ENCODE measurements around the gene TTN. TPM values are rescaled to one million over a fixed set of nuclear protein-coding genes. Genes with fewer than 3 reads are reported as not detected.

TTN gene
- total RNA-seq, 2 donors from 2014 or later: 1,330 to 3,257 TPM

DNA sequence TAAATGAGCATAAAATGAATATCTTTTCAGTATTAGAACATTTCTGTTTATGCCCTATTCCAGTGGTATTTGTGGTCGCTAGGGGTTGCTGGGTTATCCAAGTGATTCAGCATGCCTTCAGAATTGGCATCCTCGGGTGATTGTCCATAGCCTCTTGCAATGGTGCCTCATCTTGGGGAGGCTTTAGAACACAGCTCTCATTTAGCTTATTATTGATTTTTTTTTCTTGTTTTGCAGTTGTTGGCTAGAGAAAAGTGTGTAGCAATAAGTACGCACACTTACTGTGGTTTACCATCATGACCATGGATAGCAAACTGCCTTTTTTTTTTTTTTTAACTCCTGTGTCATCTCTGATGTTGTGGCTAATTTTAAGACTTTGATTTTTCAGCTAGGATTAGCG, 293.3 kb downstream of the TTN start:
- H3K4me3 ChIP-seq: no peak overlapping the region
- TF ChIP-seq, protein P1, sequence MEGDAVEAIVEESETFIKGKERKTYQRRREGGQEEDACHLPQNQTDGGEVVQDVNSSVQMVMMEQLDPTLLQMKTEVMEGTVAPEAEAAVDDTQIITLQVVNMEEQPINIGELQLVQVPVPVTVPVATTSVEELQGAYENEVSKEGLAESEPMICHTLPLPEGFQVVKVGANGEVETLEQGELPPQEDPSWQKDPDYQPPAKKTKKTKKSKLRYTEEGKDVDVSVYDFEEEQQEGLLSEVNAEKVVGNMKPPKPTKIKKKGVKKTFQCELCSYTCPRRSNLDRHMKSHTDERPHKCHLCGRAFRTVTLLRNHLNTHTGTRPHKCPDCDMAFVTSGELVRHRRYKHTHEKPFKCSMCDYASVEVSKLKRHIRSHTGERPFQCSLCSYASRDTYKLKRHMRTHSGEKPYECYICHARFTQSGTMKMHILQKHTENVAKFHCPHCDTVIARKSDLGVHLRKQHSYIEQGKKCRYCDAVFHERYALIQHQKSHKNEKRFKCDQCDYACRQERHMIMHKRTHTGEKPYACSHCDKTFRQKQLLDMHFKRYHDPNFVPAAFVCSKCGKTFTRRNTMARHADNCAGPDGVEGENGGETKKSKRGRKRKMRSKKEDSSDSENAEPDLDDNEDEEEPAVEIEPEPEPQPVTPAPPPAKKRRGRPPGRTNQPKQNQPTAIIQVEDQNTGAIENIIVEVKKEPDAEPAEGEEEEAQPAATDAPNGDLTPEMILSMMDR (IDR thresholded peaks at IDR 0.05): no peak
- no peaks in the 10 kb centered on the region for H3K9me3 ChIP-seq
- H3K36me3 ChIP-seq: peaks cover 13% of the 10 kb centered on the region
- DNase-seq (ENCODE audit: low spot score): no peak
- no peak overlapping the region for H3K27ac ChIP-seq
- no peaks in the 10 kb centered on the region for H3K27me3 ChIP-seq
- no peaks in the 10 kb centered on the region for H3K4me1 ChIP-seq

DNA sequence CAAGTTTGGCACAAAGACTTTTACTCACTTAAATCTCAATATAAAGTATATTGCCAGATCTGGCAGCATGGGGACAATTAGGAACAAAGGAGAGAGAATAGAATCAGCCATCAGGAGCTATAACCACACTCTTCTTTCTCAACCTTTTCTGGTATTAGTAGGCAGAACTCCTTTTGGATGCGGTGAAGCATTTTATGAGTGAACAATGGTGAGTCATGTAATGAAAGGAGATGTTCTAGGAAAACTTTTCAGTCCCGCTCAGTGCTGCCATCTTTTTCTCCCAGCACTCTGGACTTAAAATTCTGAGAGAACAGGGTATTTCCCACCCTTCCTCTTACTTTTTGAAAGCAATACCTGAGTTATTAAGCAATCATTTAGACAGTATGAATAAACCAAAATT, 294.7 kb downstream of the TTN start:
- DNase-seq (ENCODE audit: low spot score): no peak
- peaks cover 13% of the 10 kb centered on the region for H3K36me3 ChIP-seq
- TF ChIP-seq, protein P1 (IDR thresholded peaks at IDR 0.05): no peak
- no peaks in the 10 kb centered on the region for H3K27me3 ChIP-seq
- no peak overlapping the region for H3K27ac ChIP-seq
- H3K9me3 ChIP-seq: no peaks in the 10 kb centered on the region
- no peaks in the 10 kb centered on the region for H3K4me1 ChIP-seq
- H3K4me3 ChIP-seq: no peak overlapping the region

DNA sequence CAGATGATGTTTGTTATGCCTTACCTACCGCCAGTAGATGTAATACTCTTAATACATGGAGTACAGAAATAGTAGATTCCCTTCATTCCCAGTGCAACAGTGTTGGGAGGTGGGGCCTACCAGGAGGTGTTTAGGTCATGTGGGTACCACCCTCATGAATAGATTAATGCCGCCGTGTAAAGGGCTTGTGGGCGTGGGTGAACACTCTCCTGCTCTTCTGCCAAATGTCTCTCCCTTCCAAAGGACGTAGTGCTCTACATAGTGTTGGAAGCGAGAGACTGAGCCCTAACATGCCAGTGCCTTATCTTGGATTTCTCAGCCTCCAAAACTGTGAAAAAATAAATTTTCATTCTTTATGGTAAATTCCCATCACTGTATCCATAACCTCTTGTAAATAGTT, 296.8 kb downstream of the TTN start:
- no peak for DNase-seq (ENCODE audit: low spot score)
- TF ChIP-seq, protein P1 (IDR thresholded peaks at IDR 0.05): no peak
- H3K4me3 ChIP-seq: no peak overlapping the region
- H3K4me1 ChIP-seq: no peaks in the 10 kb centered on the region
- H3K27me3 ChIP-seq: no peaks in the 10 kb centered on the region
- H3K9me3 ChIP-seq: no peaks in the 10 kb centered on the region
- peaks cover 13% of the 10 kb centered on the region for H3K36me3 ChIP-seq
- H3K27ac ChIP-seq: no peak overlapping the region

DNA sequence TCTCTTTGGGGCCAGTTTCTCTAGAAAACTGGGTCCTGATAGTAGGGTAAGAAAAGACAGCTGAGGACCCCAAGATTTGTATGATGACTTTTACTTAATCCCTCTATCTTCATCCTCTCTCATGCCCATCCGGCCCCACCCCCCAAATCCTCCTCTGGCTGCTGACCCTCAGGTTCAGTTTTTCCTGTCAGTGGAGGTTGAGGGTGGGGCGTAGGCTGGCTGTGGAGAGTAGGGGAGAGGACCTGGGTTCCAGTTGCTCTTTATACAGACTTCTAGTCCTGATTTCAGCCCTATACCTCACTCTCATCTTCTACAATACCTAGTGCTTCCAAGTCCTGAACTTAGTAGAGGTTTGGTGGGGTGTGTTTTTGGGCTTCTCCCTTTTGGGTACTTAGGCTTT, 298.6 kb downstream of the TTN start:
- Histone ChIP-seq H3K4me3 (no peak overlapping the region), H3K4me1 (no peaks in the 10 kb centered on the region), H3K9me3 (no peaks in the 10 kb centered on the region), H3K27me3 (no peaks in the 10 kb centered on the region), H3K36me3 (peaks cover 26% of the 10 kb centered on the region), H3K27ac (no peak overlapping the region)
- TF ChIP-seq, protein P1 (IDR thresholded peaks at IDR 0.05): no peak
- no peak for DNase-seq (ENCODE audit: low spot score)

DNA sequence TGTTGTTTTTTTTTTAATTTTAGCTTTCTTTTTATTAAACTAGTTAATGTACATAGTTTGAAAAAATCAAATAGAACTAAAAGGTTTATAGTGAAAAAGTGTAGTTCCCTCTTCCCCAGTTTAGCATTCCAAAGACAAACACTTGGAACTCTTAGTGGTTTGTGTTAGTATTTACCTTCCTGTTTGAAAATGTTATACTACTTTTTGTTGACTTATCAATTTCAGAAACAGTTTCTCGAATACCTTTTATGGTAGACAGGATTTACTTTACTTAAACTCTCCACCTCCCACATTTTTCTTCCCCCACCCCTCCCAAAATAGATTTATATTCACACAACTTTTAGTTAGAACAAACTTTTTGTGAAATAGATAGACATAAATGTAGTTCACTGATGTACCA, 300.3 kb downstream of the TTN start:
- H3K9me3 ChIP-seq: no peaks in the 10 kb centered on the region
- H3K4me3 ChIP-seq: no peak overlapping the region
- TF ChIP-seq, protein P1 (IDR thresholded peaks at IDR 0.05): no peak
- no peaks in the 10 kb centered on the region for H3K4me1 ChIP-seq
- peaks cover 37% of the 10 kb centered on the region for H3K36me3 ChIP-seq
- DNase-seq (ENCODE audit: low spot score): no peak
- H3K27ac ChIP-seq: no peak overlapping the region
- H3K27me3 ChIP-seq: no peaks in the 10 kb centered on the region

DNA sequence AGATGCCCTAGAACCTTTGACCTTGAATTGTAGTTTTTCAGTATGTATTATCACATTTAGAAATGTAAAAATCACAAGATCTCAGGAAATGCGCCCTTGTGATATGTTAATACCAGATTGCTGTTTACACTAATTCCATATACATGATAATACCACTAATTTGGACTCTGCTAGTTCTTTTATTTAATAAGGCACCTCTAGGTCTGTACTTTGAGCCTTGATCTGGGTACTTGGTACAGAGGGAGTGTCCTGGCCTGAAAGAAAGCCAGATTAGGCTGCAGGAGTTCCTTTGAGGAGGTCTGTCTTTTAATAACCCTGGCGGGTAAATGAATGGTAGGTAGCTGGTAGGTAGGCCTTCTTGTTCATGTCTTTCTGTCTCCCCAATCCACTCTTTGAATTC, 300.7 kb downstream of the TTN start:
- DNase-seq (ENCODE audit: low spot score): no peak
- Histone ChIP-seq H3K4me3 (no peak overlapping the region), H3K9me3 (no peaks in the 10 kb centered on the region), H3K27me3 (no peaks in the 10 kb centered on the region), H3K36me3 (peaks cover 42% of the 10 kb centered on the region), H3K4me1 (no peaks in the 10 kb centered on the region), H3K27ac (no peak overlapping the region)
- TF ChIP-seq, protein P1 (IDR thresholded peaks at IDR 0.05): no peak

Data from right atrium auricular region (tissue), 2 donors.